HCT116 (cell line): ENCODE data around the gene PBXIP1. TPM values are rescaled to one million over a fixed set of nuclear protein-coding genes. Genes with fewer than 3 reads are reported as not detected.

Experiments used
- ATAC-seq: fragments of 200-7000 bp; cut with Tn5 transposase; 2 replicates; pipeline ENCODE4 v1.9.1; 2020; ENCODE audit warnings: mild to moderate bottlenecking, moderate library complexity
- BruUV-seq: library from RNA; stranded (reverse); fragments of 400-500 nt; replicated peaks from 2 replicates; lab custom pipeline; 2021; lab: Mats Ljungman, UMichigan
- CTCF ChIA-PET: fragments of 300-600 bp; sonication (Branson Sonifier 250); formaldehyde crosslinking; loops from one replicate; lab custom pipeline; 2021; ENCODE audit warnings: antibody characterized with exemption; lab: Charles Lee
- POLR2A ChIA-PET: fragments of 300-600, 350-600 bp; sonication (Branson Sonifier 250); formaldehyde crosslinking; loops from one replicate; lab custom pipeline; 2021; ENCODE audit warnings: antibody characterized with exemption; lab: Charles Lee
- RAD21 ChIA-PET, 2 experiments: fragments of 300-600 bp; sonication (Branson Sonifier 250); formaldehyde crosslinking; loops; one replicate each; lab custom pipeline; 2023; ENCODE audit warnings: low total read pairs in 2 of 2; ENCODE audit not compliant: uncharacterized antibody in 2 of 2, unreplicated experiment in 2 of 2, low non-redundant PET in 1 of 2; lab: Charles Lee
- DNase-seq: peaks from one replicate; pipeline ENCODE4 v3.0.0-alpha.2; 2010; ENCODE audit warnings: low read depth, low spot score
- H2AFZ ChIP-seq: fragments of 200-600 bp; shearing (Covaris generic), sonication (generic); 2 replicates; pipeline ENCODE4 v1.6.1; 2017; ENCODE audit warnings: low read depth, mixed run types, mixed read lengths, antibody characterized with exemption, low read length; ENCODE audit not compliant: poor library complexity, severe bottlenecking
- H3K27ac ChIP-seq: 2 replicates; pipeline ENCODE4 v1.5.1; 2012; ENCODE audit warnings: low read depth, low read length
- H3K27me3 ChIP-seq: fragments of 200-600 bp; sonication (generic); 2 replicates; pipeline ENCODE4 v1.6.1; 2016; ENCODE audit warnings: mixed run types, low read length, mixed read lengths; ENCODE audit not compliant: insufficient read depth
- H3K36me3 ChIP-seq, 2 experiments: fragments of 200-500 bp in 1 of 2; fragments of 200-600 bp in 1 of 2; sonication (Bioruptor generic) in 1 of 2; sonication (generic) in 1 of 2; 2 replicates each; pipeline versions ENCODE4 v1.5.1 to v1.6.1; 2014 to 2016; ENCODE audit warnings: low read length in 2 of 2, inconsistent platforms in 1 of 2, mixed read lengths in 1 of 2, mixed run types in 1 of 2; ENCODE audit not compliant: insufficient read depth in 2 of 2, control insufficient read depth in 1 of 2
- H3K4me1 ChIP-seq, 2 experiments: fragments of 200-600 bp in 1 of 2; sonication (generic) in 1 of 2; 2 replicates each; pipeline versions ENCODE4 v1.5.1 to v1.6.1; 2012 to 2017; ENCODE audit warnings: low read length in 2 of 2, inconsistent platforms in 1 of 2, mild to moderate bottlenecking in 1 of 2, mixed read lengths in 1 of 2, mixed run types in 1 of 2, moderate library complexity in 1 of 2; ENCODE audit not compliant: insufficient read depth in 2 of 2, control insufficient read depth in 1 of 2
- H3K4me2 ChIP-seq: fragments of 200-600 bp; sonication (generic); 2 replicates; pipeline ENCODE4 v1.6.1; 2017; ENCODE audit warnings: mixed run types, low read length, mixed read lengths
- H3K4me3 ChIP-seq, 2 experiments: fragments of 200-600 bp in 1 of 2; sonication (generic) in 1 of 2; replicated peaks in 1 of 2; 2 replicates each; pipeline ENCODE4 v1.5.1; 2011 to 2016; ENCODE audit warnings: low read length in 2 of 2, control low read depth in 1 of 2, low read depth in 1 of 2, mild to moderate bottlenecking in 1 of 2, mixed read lengths in 1 of 2, mixed run types in 1 of 2
- H3K79me2 ChIP-seq: fragments of 200-600 bp; sonication (generic); 2 replicates; pipeline ENCODE4 v1.6.1; 2017; ENCODE audit warnings: mild to moderate bottlenecking, mixed run types, low read length, moderate library complexity, mixed read lengths; ENCODE audit not compliant: insufficient read depth
- H3K9ac ChIP-seq: fragments of 200-600 bp; sonication (generic); 2 replicates; pipeline ENCODE4 v1.6.1; 2016; ENCODE audit warnings: low read length, mixed read lengths
- H3K9me2 ChIP-seq: fragments of 200-600 bp; sonication (generic), shearing (Covaris generic); 2 replicates; pipeline ENCODE4 v1.6.1; 2017; ENCODE audit warnings: mixed run types, mild to moderate bottlenecking, moderate library complexity; ENCODE audit not compliant: insufficient read depth
- H3K9me3 ChIP-seq, 2 experiments: fragments of 200-500 bp in 1 of 2; fragments of 200-600 bp in 1 of 2; sonication (Bioruptor generic) in 1 of 2; sonication (generic) in 1 of 2; 2 replicates each; pipeline ENCODE4 v1.6.1; 2014 to 2017; ENCODE audit warnings: low read length in 2 of 2, mixed read lengths in 2 of 2, inconsistent platforms in 1 of 2, low read depth in 1 of 2, mild to moderate bottlenecking in 1 of 2, mixed run types in 1 of 2, moderate library complexity in 1 of 2; ENCODE audit not compliant: control insufficient read depth in 1 of 2, insufficient read depth in 1 of 2
- H4K20me1 ChIP-seq: fragments of 200-600 bp; sonication (generic), shearing (Covaris generic); 2 replicates; pipeline ENCODE4 v1.6.1; 2017; ENCODE audit warnings: mixed run types, mild to moderate bottlenecking, moderate library complexity; ENCODE audit not compliant: insufficient read depth
- EGR1 ChIP-seq: IDR thresholded peaks from 2 replicates; pipeline ENCODE4 v1.6.1; 2012; ENCODE audit warnings: low read depth
- EZH2 ChIP-seq: fragments of 200-600 bp; sonication (generic); IDR thresholded peaks from 2 replicates; pipeline ENCODE4 v1.6.1; 2017; ENCODE audit warnings: antibody characterized with exemption, mixed run types
- JUND ChIP-seq: IDR thresholded peaks from 2 replicates; pipeline ENCODE4 v1.6.1; 2012
- POLR2A ChIP-seq: IDR thresholded peaks from 2 replicates; pipeline ENCODE4 v1.7.0; 2011; ENCODE audit warnings: borderline replicate concordance; ENCODE audit not compliant: insufficient read depth, insufficient read length; ENCODE audit errors: extremely low read depth
- RAD21 ChIP-seq: IDR thresholded peaks from 2 replicates; pipeline ENCODE4 v1.6.1; 2012; ENCODE audit warnings: low read depth, mild to moderate bottlenecking
- SP1 ChIP-seq: IDR thresholded peaks from 2 replicates; pipeline ENCODE4 v1.6.1; 2012; ENCODE audit warnings: low read depth
- SRF ChIP-seq: IDR thresholded peaks from 2 replicates; pipeline ENCODE4 v1.6.1; 2012; ENCODE audit warnings: low read depth
- TCF7L2 ChIP-seq: IDR thresholded peaks from 2 replicates; pipeline ENCODE4 v1.7.0; 2011; ENCODE audit warnings: borderline replicate concordance, inconsistent platforms; ENCODE audit not compliant: insufficient read depth, insufficient read length; ENCODE audit errors: extremely low read depth
- YY1 ChIP-seq: IDR thresholded peaks from 2 replicates; pipeline ENCODE4 v1.6.1; 2011; ENCODE audit warnings: low read length, low read depth, moderate library complexity, mild to moderate bottlenecking; ENCODE audit not compliant: insufficient replicate concordance; ENCODE audit errors: extremely low read depth
- ZFX ChIP-seq: fragments of 450-650 bp; IDR thresholded peaks from 2 replicates; pipeline ENCODE4 v1.6.1; 2017
- ZNF274 ChIP-seq: fragments of 200-500 bp; sonication (Bioruptor generic); IDR thresholded peaks from 2 replicates; pipeline ENCODE4 v1.6.1; 2014; ENCODE audit warnings: mild to moderate bottlenecking, low read depth, low read length, inconsistent platforms
- intact Hi-C: fragments of 100-400 bp; cut with micrococcal nuclease; formaldehyde crosslinking; loops from 2 replicates; pipeline ENCODE4 v1.10.0; 2022
- total RNA-seq: library from RNA; stranded (reverse); gene quantifications from one replicate; pipeline ENCODE4 v1.2.1, GENCODE V29; 2021; ENCODE audit not compliant: unreplicated experiment
- TF ChIP-seq, protein P1 (sequence below): IDR thresholded peaks from 2 replicates; pipeline ENCODE4 v1.6.1; 2012
- TF ChIP-seq, protein P2 (sequence below): IDR thresholded peaks from 2 replicates; pipeline ENCODE4 v1.6.1; 2012
- TF ChIP-seq, protein P3 (sequence below): IDR thresholded peaks from 2 replicates; pipeline ENCODE4 v1.6.1; 2011; ENCODE audit warnings: mild to moderate bottlenecking, low read length, moderate library complexity; ENCODE audit not compliant: insufficient replicate concordance; ENCODE audit errors: extremely low read depth
- TF ChIP-seq, protein P4 (sequence below), 3 experiments: fragments of 200-600 bp in 1 of 3; sonication (generic) in 1 of 3; IDR thresholded peaks in 2 of 3; conservative IDR thresholded peaks in 1 of 3; 2 replicates each; pipeline ENCODE4 v1.5.1; 2012 to 2017; ENCODE audit warnings: low read depth in 2 of 3, low read length in 2 of 3, antibody characterized with exemption in 1 of 3, borderline replicate concordance in 1 of 3, control low read depth in 1 of 3, mild to moderate bottlenecking in 1 of 3, mixed read lengths in 1 of 3, mixed run types in 1 of 3, moderate library complexity in 1 of 3; ENCODE audit not compliant: insufficient read depth in 1 of 3
- TF ChIP-seq, protein P5 (sequence below): IDR thresholded peaks from 2 replicates; pipeline ENCODE4 v1.6.1; 2012; ENCODE audit warnings: low read depth

Gene PBXIP1
- total RNA-seq, 1 experiment from 2014 or later: 12.6 TPM

DNA sequence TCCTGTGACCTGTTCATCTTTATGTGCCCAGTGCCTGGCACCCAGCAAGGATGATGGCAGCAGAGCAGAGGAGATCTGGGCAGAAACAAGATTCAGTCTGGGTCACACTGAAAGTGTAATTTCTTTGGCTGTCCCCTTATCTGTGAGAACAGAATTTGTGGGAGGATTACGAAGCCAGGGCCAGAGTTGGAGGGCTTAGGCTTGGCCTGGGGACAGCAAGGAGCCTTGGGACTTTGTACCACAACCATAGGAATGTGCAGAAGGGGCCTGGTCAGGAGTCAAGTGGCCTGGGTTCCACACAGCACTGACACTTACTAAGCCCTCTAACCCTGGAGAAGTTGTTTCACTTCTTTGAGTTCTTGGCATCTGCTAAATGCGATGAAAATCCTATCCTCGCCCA is 32.2 kb downstream of the PBXIP1 start:
- ChIA-PET POLR2A (no interaction called here), RAD21 (no interaction called here)
- Histone ChIP-seq H3K4me2 (no peak overlapping the region), H3K9me2 (no peaks in the 10 kb centered on the region), H3K4me3 (no peak overlapping the region), H4K20me1 (no peaks in the 10 kb centered on the region), H3K79me2 (no peaks in the 10 kb centered on the region), H3K27ac (no peak overlapping the region), H2AFZ (no peak overlapping the region), H3K9me3 (no peaks in the 10 kb centered on the region)
- no peak for DNase-seq
- TF ChIP-seq JUND (no peak), EGR1 (no peak), YY1 (no peak), SP1 (no peak), SRF (no peak), RAD21 (no peak), ZFX (no peak), ZNF274 (no peak), TCF7L2 (no peak), EZH2 (no peak), POLR2A (no peak)
- TF ChIP-seq, protein P1, sequence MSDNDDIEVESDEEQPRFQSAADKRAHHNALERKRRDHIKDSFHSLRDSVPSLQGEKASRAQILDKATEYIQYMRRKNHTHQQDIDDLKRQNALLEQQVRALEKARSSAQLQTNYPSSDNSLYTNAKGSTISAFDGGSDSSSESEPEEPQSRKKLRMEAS: no peak
- TF ChIP-seq, protein P2, sequence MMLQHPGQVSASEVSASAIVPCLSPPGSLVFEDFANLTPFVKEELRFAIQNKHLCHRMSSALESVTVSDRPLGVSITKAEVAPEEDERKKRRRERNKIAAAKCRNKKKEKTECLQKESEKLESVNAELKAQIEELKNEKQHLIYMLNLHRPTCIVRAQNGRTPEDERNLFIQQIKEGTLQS: no peak
- TF ChIP-seq, protein P3, sequence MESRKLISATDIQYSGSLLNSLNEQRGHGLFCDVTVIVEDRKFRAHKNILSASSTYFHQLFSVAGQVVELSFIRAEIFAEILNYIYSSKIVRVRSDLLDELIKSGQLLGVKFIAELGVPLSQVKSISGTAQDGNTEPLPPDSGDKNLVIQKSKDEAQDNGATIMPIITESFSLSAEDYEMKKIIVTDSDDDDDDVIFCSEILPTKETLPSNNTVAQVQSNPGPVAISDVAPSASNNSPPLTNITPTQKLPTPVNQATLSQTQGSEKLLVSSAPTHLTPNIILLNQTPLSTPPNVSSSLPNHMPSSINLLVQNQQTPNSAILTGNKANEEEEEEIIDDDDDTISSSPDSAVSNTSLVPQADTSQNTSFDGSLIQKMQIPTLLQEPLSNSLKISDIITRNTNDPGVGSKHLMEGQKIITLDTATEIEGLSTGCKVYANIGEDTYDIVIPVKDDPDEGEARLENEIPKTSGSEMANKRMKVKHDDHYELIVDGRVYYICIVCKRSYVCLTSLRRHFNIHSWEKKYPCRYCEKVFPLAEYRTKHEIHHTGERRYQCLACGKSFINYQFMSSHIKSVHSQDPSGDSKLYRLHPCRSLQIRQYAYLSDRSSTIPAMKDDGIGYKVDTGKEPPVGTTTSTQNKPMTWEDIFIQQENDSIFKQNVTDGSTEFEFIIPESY: no peak
- TF ChIP-seq, protein P4, sequence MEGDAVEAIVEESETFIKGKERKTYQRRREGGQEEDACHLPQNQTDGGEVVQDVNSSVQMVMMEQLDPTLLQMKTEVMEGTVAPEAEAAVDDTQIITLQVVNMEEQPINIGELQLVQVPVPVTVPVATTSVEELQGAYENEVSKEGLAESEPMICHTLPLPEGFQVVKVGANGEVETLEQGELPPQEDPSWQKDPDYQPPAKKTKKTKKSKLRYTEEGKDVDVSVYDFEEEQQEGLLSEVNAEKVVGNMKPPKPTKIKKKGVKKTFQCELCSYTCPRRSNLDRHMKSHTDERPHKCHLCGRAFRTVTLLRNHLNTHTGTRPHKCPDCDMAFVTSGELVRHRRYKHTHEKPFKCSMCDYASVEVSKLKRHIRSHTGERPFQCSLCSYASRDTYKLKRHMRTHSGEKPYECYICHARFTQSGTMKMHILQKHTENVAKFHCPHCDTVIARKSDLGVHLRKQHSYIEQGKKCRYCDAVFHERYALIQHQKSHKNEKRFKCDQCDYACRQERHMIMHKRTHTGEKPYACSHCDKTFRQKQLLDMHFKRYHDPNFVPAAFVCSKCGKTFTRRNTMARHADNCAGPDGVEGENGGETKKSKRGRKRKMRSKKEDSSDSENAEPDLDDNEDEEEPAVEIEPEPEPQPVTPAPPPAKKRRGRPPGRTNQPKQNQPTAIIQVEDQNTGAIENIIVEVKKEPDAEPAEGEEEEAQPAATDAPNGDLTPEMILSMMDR (IDR thresholded peaks at IDR 0.05 in 2 of 3, conservative IDR thresholded peaks at IDR 0.05 in 1 of 3; ENCODE audit: borderline replicate concordance in 1 of 3, insufficient read depth in 1 of 3, low read depth in 2 of 3, low read length in 2 of 3): no peak
- TF ChIP-seq, protein P5, sequence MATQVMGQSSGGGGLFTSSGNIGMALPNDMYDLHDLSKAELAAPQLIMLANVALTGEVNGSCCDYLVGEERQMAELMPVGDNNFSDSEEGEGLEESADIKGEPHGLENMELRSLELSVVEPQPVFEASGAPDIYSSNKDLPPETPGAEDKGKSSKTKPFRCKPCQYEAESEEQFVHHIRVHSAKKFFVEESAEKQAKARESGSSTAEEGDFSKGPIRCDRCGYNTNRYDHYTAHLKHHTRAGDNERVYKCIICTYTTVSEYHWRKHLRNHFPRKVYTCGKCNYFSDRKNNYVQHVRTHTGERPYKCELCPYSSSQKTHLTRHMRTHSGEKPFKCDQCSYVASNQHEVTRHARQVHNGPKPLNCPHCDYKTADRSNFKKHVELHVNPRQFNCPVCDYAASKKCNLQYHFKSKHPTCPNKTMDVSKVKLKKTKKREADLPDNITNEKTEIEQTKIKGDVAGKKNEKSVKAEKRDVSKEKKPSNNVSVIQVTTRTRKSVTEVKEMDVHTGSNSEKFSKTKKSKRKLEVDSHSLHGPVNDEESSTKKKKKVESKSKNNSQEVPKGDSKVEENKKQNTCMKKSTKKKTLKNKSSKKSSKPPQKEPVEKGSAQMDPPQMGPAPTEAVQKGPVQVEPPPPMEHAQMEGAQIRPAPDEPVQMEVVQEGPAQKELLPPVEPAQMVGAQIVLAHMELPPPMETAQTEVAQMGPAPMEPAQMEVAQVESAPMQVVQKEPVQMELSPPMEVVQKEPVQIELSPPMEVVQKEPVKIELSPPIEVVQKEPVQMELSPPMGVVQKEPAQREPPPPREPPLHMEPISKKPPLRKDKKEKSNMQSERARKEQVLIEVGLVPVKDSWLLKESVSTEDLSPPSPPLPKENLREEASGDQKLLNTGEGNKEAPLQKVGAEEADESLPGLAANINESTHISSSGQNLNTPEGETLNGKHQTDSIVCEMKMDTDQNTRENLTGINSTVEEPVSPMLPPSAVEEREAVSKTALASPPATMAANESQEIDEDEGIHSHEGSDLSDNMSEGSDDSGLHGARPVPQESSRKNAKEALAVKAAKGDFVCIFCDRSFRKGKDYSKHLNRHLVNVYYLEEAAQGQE: no peak
- TF ChIP-seq, all 23 proteins: peak for 0
- BruUV-seq: no TSS peak
- H3K36me3 ChIP-seq: peaks cover 0 to 3% of the 10 kb centered on the region in 2 experiments; a peak in 1 of 4 replicates
- ATAC-seq: no peak
- CTCF ChIA-PET: interaction anchor here (1.4 kb wide), 1 partner anchor 20 kb away, joined by 3 read pairs; no protein-coding TSS in a partner anchor
- no peaks in the 10 kb centered on the region for H3K4me1 ChIP-seq
- no peaks in the 10 kb centered on the region for H3K27me3 ChIP-seq
- intact Hi-C loops: no loop called here
- H3K9ac ChIP-seq: no peak overlapping the region
